CMK (cell line): ENCODE results near the gene PTGDS.
A peak's percentile ranks its signal among the peaks of the same experiment; 100 is the strongest.

Experiments
- DNase-seq: peaks from one replicate; pipeline ENCODE4 v3.0.0-alpha.2; 2010; ENCODE audit warnings: low read depth

PTGDS gene

GRCh38 chr9:136977223-136977622, at the start of gene PTGDS:
PTGDS (plus strand) TSS chr9:136977504; CDS start chr9:136977579, 75 bp downstream.
- DNase-seq = no peak

DNA sequence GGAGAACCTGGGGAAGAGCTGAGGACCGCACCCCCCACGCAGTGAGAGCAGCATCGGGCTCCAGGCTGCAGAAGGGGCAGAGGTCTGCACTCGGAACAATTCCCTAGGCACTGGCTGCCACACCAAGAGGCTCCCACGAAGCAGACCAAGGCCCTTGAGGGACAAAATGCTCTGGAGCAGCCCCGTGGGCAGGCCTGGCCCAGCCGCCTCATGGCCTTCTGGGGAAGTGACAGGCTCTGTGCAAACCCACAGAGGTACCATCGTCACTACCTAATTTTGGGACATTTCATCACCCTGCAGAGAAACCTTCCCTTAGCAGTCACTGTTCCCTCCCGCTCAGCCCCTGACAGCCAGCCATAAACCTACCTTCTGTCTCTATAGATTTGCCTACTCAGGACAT, 48.7 kb upstream of the PTGDS start:
- DNase-seq = no peak

DNA sequence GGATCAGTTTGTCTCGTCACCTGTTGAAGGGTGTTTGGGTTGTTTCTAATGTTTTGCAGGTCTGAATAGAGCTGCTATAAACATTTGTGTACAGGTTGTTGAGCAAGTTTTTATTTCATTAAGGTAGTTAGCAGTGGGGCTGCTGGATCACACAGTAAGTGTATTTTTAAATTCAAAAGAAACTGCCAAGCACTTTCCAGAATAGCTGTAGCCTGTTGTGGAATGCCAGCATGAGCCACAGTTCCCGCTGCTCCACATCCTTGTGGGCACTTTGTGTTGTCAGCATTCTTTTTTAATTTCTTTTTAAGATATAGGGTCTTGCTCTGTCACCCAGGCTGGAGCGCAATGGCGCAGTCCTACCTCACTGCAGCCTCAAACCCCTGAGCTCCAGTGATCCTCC, 47.3 kb upstream of the PTGDS start:
- no peak for DNase-seq

DNA sequence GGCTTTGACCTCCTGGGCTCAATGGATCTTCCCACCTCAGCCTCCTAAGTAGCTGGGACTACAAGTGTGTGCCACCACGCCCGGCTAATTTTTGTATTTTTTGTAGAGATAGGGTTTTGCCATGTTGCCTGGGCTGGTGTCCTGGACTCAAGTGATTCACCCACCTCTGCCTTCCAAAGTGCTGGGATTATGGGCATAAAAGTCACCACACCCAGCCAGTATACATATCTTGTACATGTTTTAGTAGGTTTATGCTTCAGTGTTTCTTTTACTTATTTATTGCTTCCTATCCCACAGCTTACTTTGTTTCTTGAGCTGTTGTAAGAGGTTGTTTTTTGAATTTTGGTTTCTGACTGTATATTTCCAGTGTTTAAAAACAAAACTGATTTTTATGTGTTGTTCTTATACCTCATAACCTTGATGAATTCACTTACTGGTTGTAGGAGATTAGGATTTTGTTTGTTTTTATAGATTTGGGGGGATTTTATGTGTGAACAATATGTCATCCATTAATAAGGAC, 45.6 kb upstream of the PTGDS start:
- DNase-seq = no peak

DNA sequence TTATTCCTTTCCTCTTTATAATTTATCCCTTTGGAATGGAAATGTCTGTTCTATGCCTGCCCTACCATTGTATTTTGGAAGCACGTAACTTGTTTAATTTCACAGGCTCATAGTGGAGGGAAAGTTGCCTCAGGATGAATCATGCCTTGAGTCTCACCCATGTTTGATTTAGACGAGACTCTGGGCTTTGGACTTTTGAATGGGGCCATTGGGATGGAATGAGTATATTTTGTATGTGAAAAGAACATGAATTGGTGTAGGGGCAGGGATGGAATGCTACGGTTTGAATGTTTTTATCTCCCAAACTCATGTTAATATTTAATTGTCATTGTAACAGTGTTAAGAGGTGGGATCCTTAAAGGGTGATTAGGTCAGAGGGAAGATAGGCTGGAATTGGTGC, 43.0 kb upstream of the PTGDS start:
- DNase-seq = no peak

GRCh38 chr9:136935651-136936050, 41.7 kb upstream of the PTGDS start:
- no peak for DNase-seq

DNA sequence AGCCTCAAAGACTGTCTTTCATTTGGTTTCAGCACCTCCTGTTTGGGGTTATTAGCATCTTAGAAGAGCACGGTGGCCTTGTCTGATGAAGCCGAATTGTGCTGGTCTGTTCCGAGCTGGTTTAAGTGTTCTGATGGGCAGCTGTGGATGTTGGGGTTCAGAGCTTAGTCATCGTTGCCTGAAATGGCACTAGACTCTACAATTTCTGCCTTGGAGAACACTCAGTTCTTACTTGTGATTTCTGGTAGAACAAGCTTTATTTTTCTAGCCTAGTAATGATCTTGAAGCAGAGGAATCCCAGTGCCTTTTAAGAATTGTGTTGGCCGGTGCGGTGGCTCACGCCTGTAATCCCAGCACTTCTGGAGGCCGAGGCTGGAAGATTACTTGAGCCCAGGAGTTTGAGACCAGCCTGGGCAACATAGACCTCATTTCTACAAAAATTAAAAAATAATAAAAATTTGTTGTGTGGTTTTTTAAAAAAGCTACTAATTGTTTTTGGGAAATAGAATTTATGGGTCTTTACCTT, 40.6 kb upstream of the PTGDS start:
- DNase-seq = no peak

DNA sequence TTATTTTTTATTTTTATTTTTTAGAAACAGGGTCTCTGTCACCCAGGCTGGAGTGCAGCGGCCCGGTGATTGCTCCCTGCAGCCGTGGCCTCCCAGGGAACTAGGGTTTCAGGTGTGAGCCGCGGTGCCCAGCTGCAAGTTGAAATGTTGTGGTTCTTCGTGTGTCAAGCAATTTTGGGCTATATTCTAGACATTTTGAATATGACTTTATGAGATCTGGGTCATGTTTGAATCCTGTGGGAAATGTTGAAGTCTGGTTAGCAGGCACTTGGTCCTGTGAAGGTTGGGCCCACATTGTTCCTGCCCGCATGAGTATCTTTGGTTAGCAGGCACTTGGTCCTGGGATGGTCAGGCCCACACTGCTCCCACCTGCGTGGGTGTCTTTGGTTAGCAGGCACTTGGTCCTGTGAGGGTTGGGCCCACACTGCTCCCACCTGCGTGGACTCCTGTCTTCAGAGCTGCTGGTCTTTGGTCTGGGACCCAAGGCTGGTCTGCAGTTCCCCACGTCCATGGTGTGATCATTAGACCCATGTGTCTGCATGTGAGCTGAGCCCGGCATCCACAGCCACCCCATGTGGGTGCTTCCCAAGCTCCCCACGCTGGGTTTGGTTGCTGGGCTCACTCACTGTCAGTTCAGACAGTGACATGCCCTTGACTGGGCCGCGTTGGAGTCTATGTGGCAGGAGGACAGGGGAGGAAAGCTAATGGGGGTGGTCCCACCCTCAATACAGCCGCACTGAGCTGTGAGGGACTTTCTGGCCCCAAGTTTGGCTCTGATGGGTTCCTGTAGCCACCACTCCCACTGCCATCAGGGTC, 39.9 kb upstream of the PTGDS start:
- no peak for DNase-seq

DNA sequence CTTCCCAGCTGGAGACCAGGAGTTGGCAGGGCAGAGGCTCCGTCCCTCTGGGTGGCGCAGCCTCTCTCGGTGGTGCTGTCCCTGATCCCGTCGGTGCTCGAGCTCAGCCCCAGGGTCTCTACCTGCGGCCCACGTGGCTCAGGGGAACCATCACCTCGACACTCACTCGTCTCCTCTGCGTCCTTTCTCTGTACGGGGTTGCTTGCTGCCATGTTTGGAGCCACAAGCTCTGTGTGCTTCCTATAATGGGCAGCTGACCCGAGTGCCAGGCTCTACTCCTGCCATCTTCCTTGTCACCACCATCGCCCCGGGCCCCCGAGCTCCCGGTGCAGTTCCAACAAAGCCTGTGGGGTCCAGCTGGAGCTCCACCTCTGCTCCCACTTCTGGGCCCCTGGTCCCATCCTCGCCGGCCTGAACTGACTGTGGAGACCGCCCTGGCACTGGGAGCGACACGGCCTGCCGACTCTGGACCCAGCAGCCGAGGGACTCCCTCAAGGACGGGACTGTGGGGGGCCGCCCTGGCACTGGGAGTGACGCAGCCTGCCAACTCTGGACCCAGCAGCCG, 37.8 kb upstream of the PTGDS start:
- no peak for DNase-seq

- no peak for DNase-seq
Observed at GRCh38 chr9:136939996-136940525, 37.2 kb upstream of the PTGDS start.

DNA sequence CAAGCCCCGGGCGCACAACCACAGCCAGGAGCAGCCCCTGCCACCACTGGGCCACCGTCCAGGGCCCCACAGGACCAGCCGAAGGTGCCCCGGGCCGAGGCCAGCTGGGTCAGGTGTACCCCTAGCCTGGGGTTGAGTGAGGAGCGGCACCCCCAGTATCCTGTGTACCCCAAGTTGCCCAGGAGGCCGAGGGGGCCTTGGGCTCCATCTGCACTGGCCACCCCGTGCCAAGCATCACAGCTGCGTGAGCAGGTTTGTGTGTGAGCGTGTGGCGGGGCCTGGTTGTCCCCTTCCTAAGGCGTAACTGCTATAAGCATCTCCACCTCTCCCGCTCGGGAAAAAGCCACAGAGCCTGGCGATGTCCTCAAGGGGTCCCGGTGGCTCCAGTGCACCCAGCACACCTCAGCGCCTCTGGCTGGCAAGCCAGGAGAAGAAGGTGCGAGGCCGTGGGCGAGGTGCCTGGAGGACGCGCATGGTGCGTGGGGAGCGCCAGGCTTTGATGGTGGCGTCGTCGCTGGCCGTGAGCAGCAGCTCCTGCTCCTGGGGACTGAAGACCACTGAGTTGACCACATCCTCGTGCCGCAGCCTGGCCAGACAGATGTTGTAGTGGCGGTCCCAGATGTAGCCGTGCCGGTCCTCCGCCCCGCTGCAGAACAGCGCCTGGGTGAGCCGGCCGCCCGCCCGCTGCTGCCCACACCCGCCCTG, 36.6 kb upstream of the PTGDS start:
- no peak for DNase-seq

DNA sequence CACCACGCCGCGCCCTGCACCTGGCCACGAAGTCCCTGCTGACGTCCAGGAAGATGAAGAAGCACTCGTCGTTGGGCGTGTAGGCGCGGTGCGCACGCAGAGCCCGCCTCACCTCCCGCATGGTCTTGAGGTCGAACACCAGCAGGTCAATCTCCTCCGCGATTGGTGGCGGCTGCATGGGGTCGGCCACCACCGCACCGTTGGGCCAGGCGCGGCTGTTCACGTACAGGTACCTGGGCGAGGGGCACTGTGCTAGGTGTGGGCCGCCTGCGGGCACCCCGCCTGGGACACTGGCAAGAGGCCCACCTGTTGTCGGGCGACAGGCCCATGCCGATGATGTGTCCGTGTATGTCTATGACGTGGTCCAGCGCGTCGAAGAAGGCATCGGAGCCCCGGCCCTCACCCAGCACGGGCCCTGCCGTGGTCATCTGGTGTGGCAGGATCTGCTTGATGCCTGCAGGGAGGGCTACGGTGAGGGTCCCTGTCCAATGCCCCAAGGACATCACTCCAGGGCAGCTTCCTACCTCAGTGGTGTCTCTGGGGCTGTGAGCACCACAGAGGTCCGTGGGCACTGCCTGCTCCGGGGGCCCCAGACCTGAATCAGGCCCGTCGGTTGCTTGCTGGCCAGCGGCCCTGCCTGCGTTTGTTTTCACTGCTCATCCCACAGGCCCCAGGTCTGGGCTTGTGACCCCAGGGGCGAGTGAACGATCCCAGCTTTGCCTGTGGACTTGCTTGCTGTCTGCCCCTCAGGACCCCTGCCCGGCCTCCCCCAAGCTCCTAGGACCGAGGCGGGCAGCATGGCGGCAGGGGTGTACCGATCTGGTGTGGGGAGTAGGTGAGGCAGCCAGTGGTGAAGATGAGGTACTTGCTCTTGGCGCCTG, 35.8 kb upstream of the PTGDS start:
- no peak for DNase-seq

DNA sequence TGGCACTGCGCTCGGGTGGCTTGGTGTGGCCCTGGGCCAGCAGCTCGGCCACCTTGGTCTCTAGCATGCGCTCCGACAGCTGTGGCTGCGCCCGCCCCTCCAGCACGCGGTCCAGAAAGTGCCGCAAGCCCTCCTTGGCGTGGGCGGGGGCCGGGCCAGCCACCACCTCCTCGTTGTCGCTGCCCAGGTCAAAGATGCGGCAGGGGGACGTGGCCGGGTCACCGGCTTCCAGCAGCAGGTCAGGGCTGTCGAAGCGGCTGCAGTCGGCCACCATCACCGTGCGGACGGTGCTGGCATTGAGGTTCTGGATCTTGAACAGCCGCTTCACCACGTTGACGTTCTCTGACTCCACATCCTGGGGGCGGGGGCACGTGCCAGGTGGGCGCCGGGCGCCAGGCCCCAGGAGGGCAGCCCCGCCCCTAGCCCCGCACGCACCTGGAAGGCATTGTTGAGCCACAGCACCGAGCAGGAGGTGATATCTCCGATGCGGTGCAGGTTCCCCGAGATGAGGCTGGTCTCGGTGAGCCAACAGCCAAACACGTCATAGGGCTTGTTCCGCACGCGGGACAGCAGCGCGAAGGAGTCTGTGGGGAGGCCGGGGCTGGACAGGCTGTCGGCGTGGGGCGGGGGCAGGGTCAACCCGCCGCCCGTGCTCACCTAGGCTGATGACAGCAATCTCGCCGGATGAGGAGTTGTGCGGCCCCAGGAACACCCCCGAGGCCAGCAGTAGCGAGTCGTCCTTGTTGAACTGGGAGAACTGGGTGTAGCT, 35.0 kb upstream of the PTGDS start:
- DNase-seq = no peak

GRCh38 chr9:136942881-136943230, 34.4 kb upstream of the PTGDS start:
- DNase-seq = no peak

- DNase-seq = peak; percentile 9
Observed at GRCh38 chr9:136943291-136944211, 33.8 kb upstream of the PTGDS start.

DNA sequence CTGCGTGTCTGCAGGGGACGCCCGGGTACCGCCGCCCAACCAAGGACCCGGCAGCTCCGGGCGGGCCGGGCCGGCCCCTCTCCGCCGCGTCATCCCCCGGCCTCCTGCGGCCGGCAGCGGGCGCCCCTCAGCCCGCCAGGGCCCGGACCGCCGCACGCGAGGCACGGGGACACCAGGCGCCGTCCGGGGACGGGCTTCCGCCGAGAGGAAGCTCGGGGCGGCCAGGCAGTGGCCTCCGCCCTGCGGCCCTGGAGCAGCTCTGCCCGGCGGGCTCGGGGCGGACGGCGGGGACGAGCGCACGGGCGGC, 33.1 kb upstream of the PTGDS start:
- DNase-seq = no peak

- DNase-seq = peak; percentile 84
Observed at GRCh38 chr9:136944519-136945332, 32.6 kb upstream of the PTGDS start, which contains the start of the genes C8G and FBXW5. C8G (plus strand) TSS chr9:136945243; CDS start chr9:136945321, 78 bp downstream. FBXW5 (minus strand) TSS chr9:136944738; CDS start chr9:136944083, 655 bp downstream.

- no peak for DNase-seq
Observed at GRCh38 chr9:136945333-136946227, 31.7 kb upstream of the PTGDS start.
